Stimulated activated CD4-positive, alpha-beta T cell treated with anti-CD3 and anti-CD28 coated beads, TNF-alpha, amount 100 ng/mL, for 4 hours (primary cell): ENCODE results near the gene ASAP3.

ENCODE experiments used
- DNase-seq, 3 experiments: peaks; one replicate each; pipeline ENCODE4 v3.0.0-alpha.2; 2020; ENCODE audit warnings: low read depth in 3 of 3

ASAP3 gene

DNA sequence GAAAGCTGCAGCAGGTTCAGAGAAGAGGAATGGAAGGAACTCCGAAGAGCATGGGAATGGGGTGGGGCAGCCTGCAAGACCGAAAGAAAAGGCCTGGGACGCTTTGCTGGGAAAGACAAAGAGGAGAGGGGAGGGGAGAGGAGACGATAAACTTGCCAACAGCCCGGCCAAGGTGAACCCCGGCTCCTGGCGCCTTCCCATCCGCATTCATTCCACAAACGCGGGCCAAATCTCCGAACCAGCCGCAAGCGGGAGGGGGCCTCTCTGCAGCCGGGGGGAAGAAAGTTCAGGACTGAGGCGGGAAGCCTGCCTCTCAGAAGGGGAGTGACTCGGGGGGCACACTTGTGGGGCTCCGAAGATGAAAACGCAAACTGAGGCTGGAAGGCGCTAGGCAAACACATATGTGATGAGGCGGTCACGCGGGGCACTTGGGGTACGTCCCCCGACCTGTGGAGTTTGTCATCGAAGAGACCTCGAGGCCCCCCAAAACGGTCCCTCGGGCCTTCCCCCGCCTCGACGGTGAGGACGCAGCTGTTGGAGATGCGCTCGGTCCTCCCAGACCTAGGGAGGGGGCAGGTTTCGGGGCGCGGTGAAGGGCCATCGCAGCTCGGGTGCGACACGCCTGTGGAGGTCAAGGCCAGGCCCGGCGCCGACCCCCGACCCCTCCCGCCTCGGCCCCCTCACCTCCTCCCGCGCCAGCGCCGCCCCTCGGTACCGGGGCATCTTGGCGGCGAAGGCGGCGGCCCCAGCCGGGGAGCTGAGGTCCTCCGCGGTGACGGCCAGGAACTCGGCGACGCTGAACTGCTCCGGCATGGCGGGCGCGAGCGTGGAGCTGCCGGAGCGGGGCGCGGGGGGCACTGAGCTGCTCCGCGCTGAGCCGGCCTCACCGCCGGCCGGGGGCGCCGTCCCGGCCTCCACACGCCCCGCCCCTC is at the start of gene ASAP3:
TSS of gene ASAP3 (minus strand) at position 859 of the 932 bp plus-strand sequence. CDS start at position 813, 46 bp downstream.
- DNase-seq, result no peak

DNA sequence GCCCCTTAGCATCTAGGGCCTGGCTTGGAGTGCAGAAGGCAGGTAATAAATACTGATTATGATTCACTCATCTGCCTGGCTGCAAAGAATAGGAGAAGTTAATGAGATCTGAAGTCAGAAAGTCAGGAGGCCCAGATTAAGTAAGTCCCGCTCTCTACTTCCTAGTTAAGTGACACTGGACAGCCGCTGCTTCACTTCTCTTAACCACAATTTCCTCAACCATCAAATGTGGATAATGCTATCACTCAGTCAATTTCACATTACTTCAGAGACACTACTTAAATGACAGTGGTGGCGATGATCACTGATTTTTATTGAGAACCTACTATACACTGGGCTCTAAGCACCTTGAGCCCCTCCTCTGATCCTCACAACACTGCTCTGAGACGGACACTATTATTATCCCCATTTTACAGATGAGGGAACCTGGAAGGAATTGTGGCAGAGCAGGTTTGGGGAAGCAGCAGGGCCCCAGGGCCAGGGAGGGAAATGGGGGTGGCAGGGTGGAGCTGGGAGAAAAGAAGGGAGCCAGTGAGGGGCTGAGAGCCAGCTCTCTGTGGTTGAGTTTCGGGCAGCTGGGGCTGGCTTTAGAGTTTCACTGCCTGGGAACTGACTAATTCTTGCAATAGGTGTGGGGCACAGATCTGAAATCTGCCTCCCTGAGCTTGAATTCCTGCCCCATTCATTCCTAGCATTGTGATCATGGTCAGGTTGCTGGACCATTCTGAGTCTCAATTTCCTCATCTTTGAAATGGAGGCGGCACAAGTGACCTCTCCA is 49.5 kb upstream of the ASAP3 start:
- DNase-seq, result no peak

DNA sequence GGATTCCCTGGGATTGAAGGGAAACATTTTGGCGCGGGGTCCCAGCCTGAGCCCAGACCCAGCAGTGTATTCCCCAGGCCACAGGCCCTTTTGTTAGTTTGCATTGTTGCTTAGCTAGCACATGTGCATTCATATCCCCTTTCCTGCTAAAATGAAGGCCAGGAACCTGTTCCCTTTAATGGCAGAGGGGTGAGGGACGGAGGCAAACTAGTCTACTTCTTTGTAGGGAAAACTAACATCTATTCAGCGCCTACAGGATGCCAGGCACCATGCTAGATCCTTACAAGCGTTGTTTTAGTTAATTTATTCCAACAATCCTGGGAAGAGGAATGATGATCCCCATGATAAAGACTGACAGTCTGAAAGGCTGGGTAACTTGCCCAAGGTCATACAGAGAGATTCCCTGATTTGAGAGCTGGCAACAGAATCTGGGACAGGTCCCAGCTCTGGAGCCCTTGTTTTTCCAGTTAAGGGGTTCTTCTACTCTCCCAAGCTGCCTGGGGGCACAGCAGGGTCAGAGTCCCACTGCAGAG is 47.6 kb upstream of the ASAP3 start:
- no peak for DNase-seq

DNA sequence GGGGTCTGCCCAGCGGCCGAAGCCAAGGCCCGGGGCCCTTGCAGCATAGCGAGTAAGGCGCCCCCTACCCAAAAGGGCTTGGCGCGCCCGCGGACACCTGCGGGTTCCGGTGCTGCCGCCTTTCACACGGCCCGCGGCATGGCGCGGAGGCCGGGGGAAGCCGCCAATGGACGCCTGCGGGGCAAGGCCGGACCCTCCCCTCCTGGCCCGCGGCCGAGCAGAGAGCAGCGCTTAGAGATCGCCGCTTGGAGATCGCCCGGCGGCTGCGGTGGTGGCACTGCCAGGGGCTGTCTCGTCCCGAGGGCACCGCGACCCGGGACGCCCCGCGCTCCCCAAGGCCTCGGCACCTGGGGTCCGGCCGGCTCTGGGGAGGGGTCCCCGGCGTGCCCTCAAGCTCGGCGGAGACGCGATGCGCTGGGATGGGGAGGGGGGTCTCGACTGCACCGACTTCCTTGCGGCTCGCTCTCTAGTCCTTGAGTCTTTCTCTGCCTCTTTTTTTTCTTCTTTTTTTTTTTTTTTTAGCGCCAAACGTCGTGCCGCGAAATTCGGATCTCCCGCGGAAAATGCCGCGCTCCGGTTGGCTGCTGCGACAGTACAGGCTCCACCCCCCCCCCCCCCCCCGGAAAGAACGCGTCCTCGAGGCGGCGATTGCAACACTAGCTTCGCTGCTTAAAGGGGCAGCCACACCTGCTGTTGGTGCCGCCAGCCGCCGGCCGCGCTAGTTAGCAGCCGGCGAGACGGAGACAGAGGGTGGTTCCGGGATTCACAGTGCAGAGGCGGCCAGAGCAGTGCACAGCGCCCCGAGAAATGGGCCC is 47.0 kb upstream of the ASAP3 start, which contains the start of gene E2F2:
TSS of gene E2F2 (minus strand) at position 487 of the 815 bp plus-strand sequence. CDS start at position 47, 440 bp downstream.
- peak; percentile 57 to 66 (median 60) for DNase-seq

DNA sequence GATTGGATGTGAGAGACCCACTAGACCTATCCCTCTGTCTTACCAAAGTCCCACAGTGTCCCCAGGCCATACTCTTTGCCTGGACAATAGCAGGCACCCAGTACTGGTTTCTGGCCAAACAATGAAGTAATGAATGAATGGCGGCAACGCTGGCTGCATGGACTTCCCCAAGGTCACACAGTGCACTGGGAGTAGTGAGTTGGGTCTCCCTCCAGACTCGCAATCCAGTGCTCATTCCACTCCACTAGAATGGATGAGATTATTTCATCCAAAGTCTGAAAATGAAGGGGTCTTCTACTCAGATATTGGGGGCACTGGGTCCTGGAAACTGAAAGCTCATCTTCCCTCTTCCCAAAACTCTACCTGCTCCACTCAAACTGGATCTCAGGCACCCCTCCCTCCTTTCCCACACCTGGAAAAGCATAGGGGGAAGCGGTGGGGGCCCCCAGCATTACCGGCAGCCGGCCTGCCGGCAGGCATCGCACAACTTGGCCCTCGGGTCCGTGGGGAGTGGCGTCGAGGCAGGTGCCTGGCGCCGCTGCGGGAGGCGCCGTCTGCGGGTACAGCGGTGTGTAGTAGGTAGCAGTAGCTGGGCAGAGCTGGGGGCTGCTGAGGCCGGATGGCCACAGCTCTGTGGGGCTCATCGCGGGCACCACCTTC is 46.2 kb upstream of the ASAP3 start:
- no peak for DNase-seq

DNA sequence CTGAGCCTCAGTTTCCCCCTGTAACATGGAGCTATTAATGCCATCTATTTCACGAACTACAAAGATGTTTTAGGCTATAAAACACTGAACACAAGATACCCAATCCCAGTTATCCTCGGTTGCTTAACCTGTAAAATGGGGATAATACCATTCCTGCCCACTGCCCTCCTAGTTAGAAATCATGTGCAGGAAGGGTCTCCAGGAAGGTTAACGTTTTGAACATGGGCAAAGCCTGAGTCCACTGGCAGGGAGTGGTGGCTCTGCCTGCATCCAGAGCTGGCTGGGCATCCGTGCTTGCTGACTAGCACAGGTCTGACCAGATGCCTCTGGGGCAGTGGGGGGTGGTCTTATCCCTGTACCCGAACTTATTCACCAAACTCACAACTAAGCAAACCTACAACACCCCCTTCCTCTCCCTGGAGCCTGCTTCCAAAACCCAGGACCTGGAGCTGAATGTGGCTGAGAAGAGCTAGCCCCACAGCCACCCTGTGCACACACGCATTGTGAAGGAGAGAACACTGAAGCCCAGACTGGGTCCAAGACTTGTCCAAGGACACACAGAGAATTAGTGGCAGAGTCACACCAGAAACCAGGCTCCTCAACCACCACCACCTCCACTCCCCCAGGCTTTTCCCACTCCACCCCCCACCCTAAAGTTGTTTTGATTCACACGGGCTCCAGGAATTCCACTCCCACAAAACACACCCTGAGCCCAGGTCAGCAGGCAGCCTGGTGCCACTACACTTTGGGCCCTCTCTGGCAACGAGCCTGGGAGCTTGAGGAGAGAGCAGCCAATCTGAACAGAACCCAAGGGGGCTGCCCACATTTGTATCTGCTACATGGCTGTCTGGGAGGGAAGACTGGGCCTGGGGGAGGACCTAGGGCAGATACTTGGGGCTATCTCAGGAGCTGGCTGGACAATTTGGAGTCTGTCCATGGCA is 45.4 kb upstream of the ASAP3 start:
- no peak for DNase-seq

DNA sequence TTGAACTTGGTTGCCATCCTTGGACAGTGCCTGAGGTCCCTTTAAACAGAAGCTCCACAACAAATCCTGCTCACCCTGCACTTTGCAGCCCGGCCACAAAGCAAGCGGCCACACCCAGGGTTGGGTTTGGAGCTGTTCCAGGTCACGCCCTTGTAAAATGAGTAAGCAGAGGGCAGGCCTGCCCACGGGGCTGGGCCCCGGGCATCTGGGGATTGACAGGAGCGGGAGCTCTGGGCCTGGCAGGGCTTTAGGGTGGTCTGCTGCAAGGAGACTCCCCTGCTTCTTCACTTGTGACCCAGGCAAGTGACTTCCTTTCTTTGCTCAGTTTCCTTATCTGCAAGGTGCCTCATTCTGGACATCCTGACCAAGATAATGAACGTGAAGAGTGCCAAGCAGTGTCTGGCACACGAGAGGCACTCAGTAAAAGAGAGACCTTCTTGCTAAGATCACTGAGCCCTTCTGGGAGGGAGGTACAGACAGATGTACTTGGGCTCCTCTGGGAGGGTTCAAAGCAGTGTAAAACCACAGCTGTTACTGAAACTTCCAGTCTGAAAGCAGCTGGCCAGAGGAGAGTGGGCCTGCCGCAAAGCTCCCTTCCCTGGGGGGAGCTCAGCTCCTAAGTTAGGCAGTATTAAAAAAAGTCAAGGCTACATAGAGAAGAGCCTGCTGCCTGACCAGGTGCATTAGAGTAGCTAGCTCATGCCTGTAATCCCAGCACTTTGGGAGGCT is 44.4 kb upstream of the ASAP3 start:
- DNase-seq, result peak in 2 of 3 experiments; percentile 46 to 58

DNA sequence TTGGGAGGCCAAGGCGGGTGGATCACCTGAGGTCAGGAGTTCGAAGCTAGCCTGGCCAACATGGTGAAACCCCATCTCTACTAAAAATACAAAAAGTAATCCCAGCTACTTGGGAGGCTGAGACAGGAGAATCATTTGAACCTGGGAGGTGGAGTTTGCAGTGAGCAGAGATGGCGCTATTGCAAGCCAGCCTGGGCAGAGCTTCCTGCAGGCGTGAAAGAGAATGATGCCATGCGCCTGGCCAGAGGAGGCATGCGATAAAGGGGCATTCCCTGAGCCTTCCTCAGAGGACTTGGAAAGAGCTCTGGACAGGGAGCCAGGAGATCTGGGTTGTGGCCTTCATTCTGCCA is 43.9 kb upstream of the ASAP3 start:
- no peak for DNase-seq

DNA sequence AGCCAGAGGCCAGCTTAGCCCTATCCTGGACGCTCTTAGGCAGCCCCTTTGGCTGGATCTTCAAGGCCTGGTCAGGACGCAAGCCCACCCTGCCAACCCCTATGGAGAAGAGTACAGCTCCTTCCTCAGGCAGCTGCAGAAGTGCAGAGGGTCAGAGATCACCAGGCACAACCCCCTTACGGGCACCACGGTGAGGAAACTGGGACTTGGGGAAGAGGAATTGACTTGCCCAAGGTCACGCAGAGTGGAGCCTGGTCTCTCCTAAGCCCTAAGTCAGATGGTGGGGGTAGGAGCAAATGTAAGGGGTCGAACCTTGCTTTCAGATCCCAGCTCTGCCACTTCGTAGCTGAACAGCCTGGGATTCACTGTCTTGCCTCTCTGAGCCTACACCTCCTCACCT is 43.4 kb upstream of the ASAP3 start:
- no peak for DNase-seq

DNA sequence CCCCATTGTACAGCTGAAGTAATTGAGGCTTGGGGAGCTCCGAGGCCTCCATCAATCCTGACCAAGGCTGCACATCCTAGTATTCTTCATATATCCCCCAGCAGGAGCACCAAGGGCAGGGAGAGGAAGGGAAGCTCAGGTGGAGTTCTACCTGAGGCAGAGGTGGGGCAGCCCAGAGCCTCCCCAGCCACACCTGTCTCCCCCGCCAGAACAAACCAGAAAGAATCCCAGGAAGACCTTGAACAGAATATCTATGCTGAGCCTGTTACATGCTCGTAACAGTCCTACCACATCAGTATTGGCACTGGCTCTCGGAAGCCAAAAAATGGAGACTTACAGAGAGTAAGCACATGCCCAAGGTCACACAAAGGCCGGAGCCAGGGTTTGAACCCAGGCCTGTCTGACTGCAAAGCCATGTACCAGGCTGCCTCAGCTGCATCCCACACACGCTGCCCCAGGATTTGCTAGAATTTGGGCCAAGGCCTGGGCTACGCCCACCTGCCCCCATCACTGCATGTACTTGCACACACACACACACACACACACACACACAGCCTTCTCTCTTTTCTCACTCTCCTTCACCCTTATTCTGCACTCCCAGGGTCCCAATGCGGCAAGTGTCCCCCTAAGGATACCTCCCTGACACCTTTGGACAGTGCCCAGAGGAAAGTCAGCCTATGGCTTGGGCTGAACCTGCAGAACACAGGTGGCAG is 42.5 kb upstream of the ASAP3 start:
- DNase-seq, result no peak

DNA sequence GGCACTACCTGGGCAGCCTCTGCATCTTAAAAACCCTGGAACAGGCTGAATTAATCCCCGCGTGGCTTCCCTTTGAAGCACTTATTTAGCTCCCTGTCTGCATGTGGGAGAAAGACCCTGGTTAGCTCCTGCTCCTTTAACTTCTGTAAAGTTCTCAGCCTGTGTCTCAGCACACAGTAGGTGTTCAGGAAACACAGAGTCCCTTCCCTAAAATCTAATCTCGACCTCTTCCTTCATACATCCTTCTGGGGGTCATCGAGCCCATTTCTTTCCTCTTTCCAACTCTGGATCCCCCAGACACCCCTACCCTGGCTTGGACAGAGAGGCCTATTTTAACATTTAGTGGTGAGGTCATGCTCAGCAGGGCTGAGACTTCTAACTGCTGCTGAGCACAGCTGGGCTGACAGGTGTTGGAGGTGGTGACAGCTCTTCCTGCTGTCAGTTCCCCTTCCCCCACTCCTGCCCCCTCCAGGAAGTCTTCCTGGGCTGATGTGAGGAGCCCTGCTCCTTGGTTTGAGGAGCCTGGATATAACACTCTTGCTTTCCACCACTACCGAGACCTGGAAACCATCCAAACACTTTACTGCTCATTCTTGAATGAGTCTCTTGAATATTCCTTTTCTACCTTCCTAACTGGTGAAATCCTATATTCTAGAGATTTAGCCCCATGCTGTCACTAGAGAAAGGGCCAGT is 41.7 kb upstream of the ASAP3 start:
- DNase-seq, result no peak

DNA sequence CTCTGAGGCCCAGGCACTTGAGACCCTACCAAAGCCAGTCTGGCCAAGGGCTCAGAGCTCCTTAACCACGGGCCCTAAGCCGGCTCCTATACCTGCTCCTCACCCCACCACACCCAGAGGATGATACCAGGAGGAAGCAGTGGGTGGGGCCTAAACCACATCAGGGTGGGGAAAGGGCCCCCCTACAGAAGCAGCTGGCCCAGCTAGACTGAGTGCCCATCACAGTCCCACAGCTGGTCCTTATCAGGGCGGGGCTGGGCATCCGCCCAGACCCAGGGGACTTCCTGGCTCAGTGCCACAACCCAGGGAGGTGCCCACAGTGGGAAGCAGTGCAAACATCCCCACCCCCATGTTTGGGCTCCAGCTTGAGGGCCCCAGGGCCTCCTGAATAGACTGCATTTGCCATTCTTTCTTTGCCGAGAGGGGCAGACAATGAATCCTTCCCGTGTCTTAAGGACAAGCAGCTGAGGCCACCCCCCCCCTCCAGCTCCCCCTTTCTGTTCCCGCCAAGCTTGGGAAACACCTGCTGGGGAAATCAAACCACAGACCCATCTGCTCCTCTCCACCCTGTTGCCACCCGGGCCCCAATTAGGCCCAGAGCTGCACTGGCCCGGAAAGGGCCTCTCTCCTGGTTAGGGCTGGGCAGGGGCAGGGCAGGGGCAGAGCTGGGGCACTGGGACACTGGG is 40.9 kb upstream of the ASAP3 start:
- DNase-seq, result no peak

DNA sequence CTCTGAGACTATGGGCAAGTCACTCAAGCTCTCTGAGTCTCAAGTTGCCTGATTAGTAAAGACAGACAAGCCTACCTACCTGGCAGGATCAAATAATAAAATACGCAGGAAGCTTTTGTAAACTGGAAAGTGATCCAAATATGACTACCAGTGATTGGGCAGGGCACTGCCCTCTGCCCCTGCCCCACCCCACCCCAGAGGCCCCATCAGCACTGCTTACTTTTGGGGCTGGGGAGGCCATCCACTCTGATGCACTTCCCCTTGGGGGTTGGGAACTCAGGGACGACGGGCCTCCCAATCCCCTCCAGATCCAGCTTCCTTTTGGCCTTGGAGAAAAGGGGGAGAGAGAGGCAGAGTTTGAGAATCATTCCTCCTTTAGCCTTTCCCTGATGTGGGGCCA is 40.2 kb upstream of the ASAP3 start:
- DNase-seq, result no peak

DNA sequence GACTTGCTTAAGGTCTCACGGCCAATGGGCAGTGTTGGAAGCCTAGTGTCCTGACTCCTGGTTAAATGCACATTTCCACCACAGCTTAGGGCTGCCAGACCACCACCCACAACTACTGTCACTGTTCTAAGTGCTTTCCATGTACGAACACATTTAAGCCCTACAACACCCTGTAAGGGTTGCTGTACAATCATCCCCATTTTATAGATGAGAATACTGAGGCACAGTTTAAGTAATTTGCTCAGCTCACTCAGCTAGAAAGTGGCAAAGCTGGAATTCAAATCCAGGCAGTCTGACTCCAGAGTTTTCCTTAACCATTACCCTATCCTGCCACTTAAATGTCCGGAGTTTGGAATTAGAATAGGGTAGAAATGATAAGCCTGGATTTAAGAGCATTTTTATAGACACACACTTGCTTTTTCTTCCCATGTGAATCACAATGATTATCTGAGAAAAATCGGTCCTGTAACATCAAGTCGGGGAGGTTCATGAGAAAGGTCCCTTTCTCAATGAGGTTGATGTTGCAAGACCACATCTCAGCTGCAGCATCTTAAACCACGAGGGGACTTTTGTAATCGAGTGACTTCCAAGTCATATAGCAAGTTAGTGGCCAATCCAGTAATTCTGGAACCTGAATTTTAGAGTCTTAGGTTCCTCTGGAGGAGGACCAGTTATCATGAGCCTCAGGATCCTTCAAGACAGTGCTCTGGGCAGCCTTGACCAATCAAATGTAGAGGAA is 38.4 kb upstream of the ASAP3 start:
- no peak for DNase-seq

DNA sequence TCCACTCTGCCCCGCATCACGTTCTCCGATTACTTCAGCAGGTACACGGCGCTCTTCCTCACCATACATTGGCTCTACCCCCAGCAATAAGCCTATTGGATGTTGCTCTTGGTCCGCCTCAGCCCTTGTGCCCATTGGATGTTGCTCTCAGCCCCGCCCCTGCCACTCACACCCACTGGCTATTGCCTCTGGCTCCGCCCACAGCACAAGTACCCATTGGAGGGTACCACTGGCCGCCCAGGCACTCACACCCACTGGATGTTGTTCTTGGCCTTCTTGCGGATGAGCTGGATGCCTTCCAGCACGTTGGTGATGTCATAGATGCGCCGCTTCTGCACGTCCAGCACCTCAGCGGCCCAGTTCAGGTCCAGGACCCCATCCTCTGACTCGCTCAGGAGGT is 37.6 kb upstream of the ASAP3 start:
- no peak for DNase-seq

DNA sequence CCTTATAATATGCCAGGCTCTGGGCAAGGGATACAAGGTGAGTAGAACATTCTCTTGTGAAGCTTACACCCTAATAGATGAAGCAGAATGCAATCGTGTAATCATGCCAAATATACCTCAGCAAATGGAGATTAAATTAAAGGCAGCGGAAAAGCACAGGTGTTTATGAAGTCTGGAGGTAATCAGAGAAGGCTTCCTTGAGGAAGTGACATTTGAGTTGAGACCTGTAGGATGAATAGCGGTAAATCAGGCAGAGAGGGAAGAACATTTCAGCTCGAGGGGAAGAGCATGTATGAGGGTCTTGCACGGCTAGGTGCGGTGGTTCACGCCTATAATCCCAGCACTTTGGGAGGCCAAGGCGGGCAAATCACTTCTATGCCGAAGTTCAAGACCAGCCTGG is 33.6 kb upstream of the ASAP3 start:
- no peak for DNase-seq

DNA sequence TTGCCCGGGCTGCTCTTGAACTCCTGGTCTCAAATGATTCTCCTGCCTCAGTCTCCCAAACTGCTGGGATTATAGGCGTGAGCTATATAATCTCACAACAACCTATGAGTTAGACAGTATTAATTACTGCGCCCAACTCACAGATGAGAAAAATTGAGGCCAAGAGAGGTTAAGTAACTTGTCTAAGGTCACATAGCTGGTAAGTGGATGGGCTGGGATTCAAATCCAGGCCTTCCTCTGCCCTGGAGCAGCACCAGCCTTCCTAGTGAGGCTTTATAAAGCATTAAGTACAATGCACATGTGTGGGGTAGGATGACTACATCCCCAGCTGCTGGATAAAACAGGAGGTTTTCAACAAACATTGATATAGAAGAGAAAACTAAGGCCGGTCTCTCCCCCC is 31.9 kb upstream of the ASAP3 start:
- DNase-seq, result no peak
